ENCODE measurements around the gene FMN2. TPM values are rescaled to one million over a fixed set of nuclear protein-coding genes. Genes with fewer than 3 reads are reported as not detected.

FMN2 gene
- total RNA-seq, 2 donors from 2014 or later: not detected

GRCh38 chr1:240329443-240329842 is 237.8 kb downstream of the FMN2 start:
- H3K36me3 Mint-ChIP-seq: no peaks in the 10 kb centered on the region
- H3K27ac Mint-ChIP-seq: no peak overlapping the region
- no peak for DNase-seq (ENCODE audit: low spot score in 2 of 2)
- H3K9me3 Mint-ChIP-seq: peaks cover 0 to 4% of the 10 kb centered on the region in 2 donors
- ATAC-seq: no peak

GRCh38 chr1:240332672-240333071 is 241.0 kb downstream of the FMN2 start:
- Mint-ChIP-seq H3K9me3 (no peaks in the 10 kb centered on the region), H3K27ac (no peak overlapping the region), H3K36me3 (no peaks in the 10 kb centered on the region)
- no peak for DNase-seq (ENCODE audit: low spot score in 2 of 2)
- no peak for ATAC-seq

DNA sequence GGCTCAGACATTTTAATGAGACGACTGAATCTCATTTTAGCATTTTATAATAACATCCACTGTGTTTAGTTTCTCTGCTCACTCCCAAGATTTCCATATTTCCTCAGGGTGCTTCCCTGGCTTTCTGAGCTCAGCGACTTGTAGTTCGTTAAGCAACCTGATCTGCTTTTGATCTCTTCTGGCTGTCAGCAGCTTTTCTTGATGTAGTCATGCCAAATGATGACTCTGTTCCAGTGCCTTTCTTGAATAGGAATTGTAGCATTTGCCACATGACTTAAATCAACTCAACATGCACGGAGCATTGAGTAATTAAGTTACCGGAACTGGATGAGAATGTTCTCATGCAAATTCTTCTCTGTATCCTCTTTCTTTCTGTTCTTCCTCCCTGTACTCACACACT is 246.1 kb downstream of the FMN2 start:
- ATAC-seq: no peak
- Mint-ChIP-seq H3K9me3 (peaks cover 0 to 4% of the 10 kb centered on the region in 2 donors), H3K36me3 (no peaks in the 10 kb centered on the region), H3K27ac (no peak overlapping the region)
- no peak for DNase-seq (ENCODE audit: low spot score in 2 of 2)

- H3K9me3 Mint-ChIP-seq: peaks cover 0 to 4% of the 10 kb centered on the region in 2 donors
- DNase-seq (ENCODE audit: low spot score in 2 of 2) (no peak), ATAC-seq (no peak)
- no peak overlapping the region for H3K27ac Mint-ChIP-seq
- no peaks in the 10 kb centered on the region for H3K36me3 Mint-ChIP-seq
Measured at GRCh38 chr1:240338837-240339236, 247.2 kb downstream of the FMN2 start.

DNA sequence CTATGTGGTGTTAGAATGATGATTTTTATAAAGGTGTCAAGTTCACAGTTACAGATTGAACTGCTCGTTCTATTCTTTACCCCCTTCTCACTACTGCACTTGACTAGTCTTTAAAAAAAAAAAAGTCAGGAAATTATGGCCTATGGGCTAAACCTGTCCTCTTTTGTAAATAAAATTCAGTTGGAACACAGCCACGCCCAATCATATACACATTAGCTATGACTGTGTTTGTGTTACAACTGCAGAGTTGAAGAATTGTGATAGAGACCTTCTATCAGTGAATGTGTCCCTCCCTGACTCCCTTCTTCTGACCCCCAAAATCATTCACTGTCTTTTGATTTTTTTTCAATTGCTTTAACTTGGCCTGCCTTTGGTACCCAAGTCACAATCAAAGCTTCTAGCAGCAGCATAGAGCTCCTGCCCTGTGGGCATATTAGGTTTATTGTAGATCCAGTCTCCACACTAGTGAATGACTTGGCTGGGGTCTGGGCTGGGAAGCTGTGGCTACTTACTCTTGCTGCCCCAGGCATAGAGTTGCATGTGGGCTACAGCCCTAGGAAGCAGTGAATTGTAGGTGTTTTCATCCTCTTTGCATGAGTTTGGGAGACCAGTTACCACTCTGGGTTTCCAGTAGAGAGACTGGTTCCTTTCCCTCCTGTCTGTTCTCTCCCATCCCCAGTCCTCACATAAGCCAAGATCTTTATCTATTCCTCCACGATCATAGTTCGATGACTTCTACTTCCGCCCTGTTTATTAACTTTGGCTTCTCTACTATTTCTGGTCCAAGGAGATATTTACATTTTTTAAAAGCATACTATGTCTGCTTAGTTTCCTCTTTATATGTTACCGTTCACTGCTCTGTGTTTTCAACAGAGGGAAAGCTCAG is 249.9 kb downstream of the FMN2 start:
- DNase-seq (ENCODE audit: low spot score in 2 of 2): no peak
- Mint-ChIP-seq H3K36me3 (no peaks in the 10 kb centered on the region), H3K9me3 (peaks cover 0 to 4% of the 10 kb centered on the region in 2 donors), H3K27ac (no peak overlapping the region)
- ATAC-seq: no peak

GRCh38 chr1:240342251-240342625 is 250.6 kb downstream of the FMN2 start:
- ATAC-seq: no peak

GRCh38 chr1:240343045-240343444 is 251.4 kb downstream of the FMN2 start:
- DNase-seq (ENCODE audit: low spot score in 2 of 2) (no peak), ATAC-seq (no peak)
- Mint-ChIP-seq H3K9me3 (peaks cover 4 to 7% of the 10 kb centered on the region in 2 donors), H3K36me3 (no peaks in the 10 kb centered on the region), H3K27ac (no peak overlapping the region)

More at GRCh38 chr1:240342251-240342625, 250.6 kb downstream of the FMN2 start:
- H3K27ac Mint-ChIP-seq: no peak overlapping the region
- peaks cover 0 to 4% of the 10 kb centered on the region in 2 donors for H3K9me3 Mint-ChIP-seq
- no peak for DNase-seq (ENCODE audit: low spot score in 2 of 2)
- no peaks in the 10 kb centered on the region for H3K36me3 Mint-ChIP-seq

DNA sequence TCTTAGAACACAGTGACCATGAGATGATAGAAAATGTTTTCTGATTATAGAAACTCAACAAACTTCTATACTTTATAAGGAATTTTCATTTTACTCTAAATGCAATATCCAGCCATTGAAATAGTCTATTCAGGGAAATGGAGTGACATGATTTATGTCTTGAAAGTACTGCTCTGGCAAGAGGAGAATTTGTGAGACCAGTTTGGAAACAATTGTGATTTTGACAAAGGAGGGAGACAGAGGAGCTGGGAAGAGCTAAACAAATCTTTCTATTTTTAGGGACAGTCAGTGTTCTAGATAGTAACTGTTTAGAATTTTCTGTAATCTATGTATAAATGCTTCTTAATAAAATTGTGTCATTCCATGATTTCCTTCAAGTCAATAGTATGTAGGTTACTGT is 252.3 kb downstream of the FMN2 start:
- H3K36me3 Mint-ChIP-seq: no peaks in the 10 kb centered on the region
- H3K9me3 Mint-ChIP-seq: peaks cover 4 to 12% of the 10 kb centered on the region in 2 donors
- H3K27ac Mint-ChIP-seq: no peak overlapping the region
- DNase-seq (ENCODE audit: low spot score in 2 of 2) (no peak), ATAC-seq (no peak)

- no peaks in the 10 kb centered on the region for H3K36me3 Mint-ChIP-seq
Measured at GRCh38 chr1:240344918-240345317, 253.2 kb downstream of the FMN2 start.

DNA sequence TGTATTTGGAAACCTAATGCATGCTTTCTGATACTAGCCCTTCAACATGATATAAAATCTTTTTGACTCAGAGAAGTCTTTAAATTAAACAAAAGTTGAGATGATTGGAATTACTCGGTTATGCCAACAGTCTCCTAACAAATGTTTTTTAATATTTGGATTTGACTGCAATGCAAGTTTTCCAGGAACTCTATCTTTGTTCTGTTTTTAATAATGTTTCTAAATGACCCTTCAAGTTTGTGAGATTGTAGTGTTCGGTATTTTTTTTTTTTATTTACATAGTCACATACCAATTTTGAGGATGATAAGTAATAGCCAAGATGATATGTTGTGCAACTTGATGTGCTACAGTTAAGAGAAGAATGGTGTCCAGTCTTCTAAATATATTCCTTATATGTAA is 258.0 kb downstream of the FMN2 start:
- no peak for ATAC-seq
- H3K9me3 Mint-ChIP-seq: peaks cover 17 to 18% of the 10 kb centered on the region in 2 donors
- DNase-seq (ENCODE audit: low spot score in 2 of 2): no peak
- H3K36me3 Mint-ChIP-seq: no peaks in the 10 kb centered on the region
- no peak overlapping the region for H3K27ac Mint-ChIP-seq

More at GRCh38 chr1:240344918-240345317, 253.2 kb downstream of the FMN2 start:
- Mint-ChIP-seq H3K27ac (no peak overlapping the region), H3K9me3 (peaks cover 4 to 12% of the 10 kb centered on the region in 2 donors)
- ATAC-seq (no peak), DNase-seq (ENCODE audit: low spot score in 2 of 2) (no peak)

DNA sequence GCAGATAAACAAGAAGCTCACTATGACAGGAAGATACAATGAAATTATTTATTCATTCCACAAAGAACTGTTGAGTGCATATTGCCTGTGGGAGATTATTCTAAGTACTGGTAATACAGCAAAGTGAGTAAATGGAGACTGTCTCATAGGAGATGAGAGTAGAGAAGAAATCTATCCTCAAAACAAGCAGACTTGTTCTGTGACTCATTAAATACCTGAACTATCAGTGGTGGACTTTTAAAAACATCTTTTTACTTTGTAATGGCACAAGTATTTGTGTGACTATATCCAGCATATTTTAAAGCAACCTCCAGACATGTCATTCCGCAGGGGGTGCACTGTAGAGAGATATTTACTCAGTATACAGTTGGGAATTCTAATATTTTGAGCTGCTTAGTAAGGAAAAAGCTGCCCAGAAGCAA is 259.2 kb downstream of the FMN2 start:
- DNase-seq (ENCODE audit: low spot score in 2 of 2): no peak
- H3K36me3 Mint-ChIP-seq: no peaks in the 10 kb centered on the region
- peaks cover 20% of the 10 kb centered on the region in 2 donors for H3K9me3 Mint-ChIP-seq

GRCh38 chr1:240351690-240352089 is 260.0 kb downstream of the FMN2 start:
- no peak for DNase-seq (ENCODE audit: low spot score in 2 of 2)
- no peak for ATAC-seq
- no peaks in the 10 kb centered on the region for H3K36me3 Mint-ChIP-seq
- peaks cover 20% of the 10 kb centered on the region in 2 donors for H3K9me3 Mint-ChIP-seq
- no peak overlapping the region for H3K27ac Mint-ChIP-seq

More for the DNA sequence above, 259.2 kb downstream of the FMN2 start:
- no peak for ATAC-seq
- H3K27ac Mint-ChIP-seq: no peak overlapping the region

GRCh38 chr1:240352769-240353168 is 261.1 kb downstream of the FMN2 start:
- Mint-ChIP-seq H3K9me3 (peaks cover 16 to 17% of the 10 kb centered on the region in 2 donors), H3K36me3 (no peaks in the 10 kb centered on the region), H3K27ac (no peak overlapping the region)
- no peak for DNase-seq (ENCODE audit: low spot score in 2 of 2)
- ATAC-seq: no peak

DNA sequence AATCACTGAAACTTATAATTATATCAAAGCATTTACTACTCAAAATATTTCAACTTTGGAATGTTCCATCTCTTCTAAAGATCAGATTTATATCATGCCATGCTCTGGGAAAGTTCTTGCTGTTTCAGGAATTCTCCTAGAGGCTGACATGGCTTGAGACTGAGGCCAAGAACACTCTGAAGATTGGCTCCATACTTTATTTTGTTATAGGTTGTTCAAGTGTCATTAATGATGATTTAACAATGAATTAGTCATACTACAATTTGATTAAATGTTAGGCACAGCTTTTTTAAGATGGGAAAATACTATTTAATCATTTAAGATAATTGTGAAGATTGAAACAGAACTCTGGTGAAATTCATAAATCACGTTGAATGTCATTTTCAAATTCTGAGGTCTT is 264.9 kb downstream of the FMN2 start:
- DNase-seq (ENCODE audit: low spot score in 2 of 2) (no peak), ATAC-seq (no peak)
- no peaks in the 10 kb centered on the region for H3K36me3 Mint-ChIP-seq
- no peak overlapping the region for H3K27ac Mint-ChIP-seq
- H3K9me3 Mint-ChIP-seq: peaks cover 15 to 22% of the 10 kb centered on the region in 2 donors

- Mint-ChIP-seq H3K9me3 (peaks cover 0 to 11% of the 10 kb centered on the region in 2 donors), H3K27ac (no peak overlapping the region), H3K36me3 (no peaks in the 10 kb centered on the region)
- DNase-seq (ENCODE audit: low spot score in 2 of 2) (no peak), ATAC-seq (no peak)
Measured at GRCh38 chr1:240362046-240362445, 270.4 kb downstream of the FMN2 start.

DNA sequence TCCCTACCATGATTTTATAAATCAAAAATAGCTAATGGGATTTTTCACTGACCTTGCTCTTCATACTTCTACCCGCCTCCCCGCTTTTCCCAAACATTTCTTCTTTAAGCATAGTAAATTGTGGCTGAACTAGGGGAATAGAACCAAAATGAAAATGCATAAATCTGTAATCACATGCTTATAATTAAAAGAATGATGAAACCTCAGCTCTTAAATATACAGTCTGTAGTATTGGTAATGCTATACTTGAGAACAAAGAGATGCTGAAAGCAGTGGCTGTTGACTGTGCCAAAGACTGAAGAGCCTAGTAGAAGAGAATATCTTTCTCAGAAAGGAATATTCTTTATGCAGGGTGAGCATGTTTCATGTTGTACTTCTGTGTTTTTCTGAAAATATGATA is 271.1 kb downstream of the FMN2 start:
- ATAC-seq (no peak), DNase-seq (ENCODE audit: low spot score in 2 of 2) (no peak)
- peaks cover 0 to 11% of the 10 kb centered on the region in 2 donors for H3K9me3 Mint-ChIP-seq
- no peaks in the 10 kb centered on the region for H3K36me3 Mint-ChIP-seq
- no peak overlapping the region for H3K27ac Mint-ChIP-seq

GRCh38 chr1:240363315-240363714 is 271.6 kb downstream of the FMN2 start:
- Mint-ChIP-seq H3K9me3 (peaks cover 0 to 11% of the 10 kb centered on the region in 2 donors), H3K27ac (no peak overlapping the region), H3K36me3 (no peaks in the 10 kb centered on the region)
- DNase-seq (ENCODE audit: low spot score in 2 of 2): no peak
- no peak for ATAC-seq

- DNase-seq (ENCODE audit: low spot score in 2 of 2): no peak
- ATAC-seq: no peak
- Mint-ChIP-seq H3K9me3 (peaks cover 0 to 11% of the 10 kb centered on the region in 2 donors), H3K27ac (no peak overlapping the region), H3K36me3 (no peaks in the 10 kb centered on the region)
Measured at GRCh38 chr1:240363914-240364313, 272.2 kb downstream of the FMN2 start.
